Neutrophil (primary cell): ENCODE data around the gene CCM2.

Experiments used
- H3K27ac ChIP-seq: fragments of 200-600 bp; sonication (generic); 2 replicates; pipeline ENCODE4 v1.5.1; 2016; ENCODE audit warnings: mild to moderate bottlenecking, moderate library complexity
- H3K27me3 ChIP-seq: fragments of 200-600 bp; sonication (generic); 2 replicates; pipeline ENCODE4 v1.6.0; 2016; ENCODE audit warnings: mild to moderate bottlenecking
- H3K36me3 ChIP-seq: fragments of 200-600 bp; sonication (generic); 2 replicates; pipeline ENCODE4 v1.5.1; 2017
- H3K4me1 ChIP-seq, 2 experiments: fragments of 200-600 bp in 1 of 2; sonication (generic) in 1 of 2; 1 replicate in 1 of 2; 2 replicates in 1 of 2; pipeline versions ENCODE4 v1.5.1 to v1.6.1; 2013 to 2016; ENCODE audit warnings: low read depth in 1 of 2, low read length in 1 of 2, mild to moderate bottlenecking in 1 of 2, moderate library complexity in 1 of 2; ENCODE audit not compliant: control insufficient read depth in 1 of 2, insufficient read depth in 1 of 2
- H3K4me3 ChIP-seq, 2 experiments: fragments of 200-600 bp in 1 of 2; sonication (generic) in 1 of 2; 1 replicate in 1 of 2; 2 replicates in 1 of 2; pipeline ENCODE4 v1.5.1; 2013 to 2016; ENCODE audit warnings: low read depth in 1 of 2, low read length in 1 of 2, mild to moderate bottlenecking in 1 of 2, moderate library complexity in 1 of 2
- H3K9me3 ChIP-seq: fragments of 200-600 bp; sonication (generic); 2 replicates; pipeline ENCODE4 v1.5.1; 2016
- TF ChIP-seq, protein P1 (sequence below): fragments of 200-600 bp; sonication (generic); IDR thresholded peaks from 2 replicates; pipeline ENCODE4 v1.5.1; 2016; ENCODE audit warnings: antibody characterized with exemption

The CCM2 gene

DNA sequence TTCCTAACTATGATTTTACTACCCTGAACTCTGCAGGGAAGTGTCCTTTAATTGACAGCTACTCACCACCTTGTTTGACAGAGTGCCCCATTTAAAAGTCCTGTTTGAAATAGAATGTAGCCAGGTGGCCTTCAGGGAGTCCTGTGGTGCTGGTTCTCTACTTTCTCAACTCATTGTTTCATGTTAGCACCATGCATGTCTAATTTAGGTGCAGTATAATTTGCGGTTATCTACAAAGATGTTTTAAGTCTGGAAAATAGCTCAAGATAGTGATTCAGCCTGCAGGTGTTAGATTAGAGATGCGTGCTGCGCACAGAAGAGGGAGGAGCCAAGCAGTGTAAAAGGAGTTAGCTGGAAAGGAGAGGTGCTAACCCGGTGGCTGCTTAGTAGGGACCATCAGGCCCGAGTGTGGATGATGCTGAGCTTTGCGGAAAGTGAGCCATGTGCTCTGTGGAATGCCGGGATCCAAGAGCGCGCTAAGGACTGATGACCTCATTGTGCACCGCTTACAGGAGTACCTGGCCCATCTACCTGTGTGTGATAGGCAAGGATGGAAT is 1.2 kb downstream of the CCM2 start:
- peak overlapping the region; percentile 67 to 79 for H3K4me3 ChIP-seq
- peaks cover 27 to 33% of the 10 kb centered on the region in 2 experiments for H3K4me1 ChIP-seq
- H3K27ac ChIP-seq = peak overlapping the region; percentile 87
- H3K9me3 ChIP-seq = no peaks in the 10 kb centered on the region
- no peaks in the 10 kb centered on the region for H3K27me3 ChIP-seq
- TF ChIP-seq, protein P1, sequence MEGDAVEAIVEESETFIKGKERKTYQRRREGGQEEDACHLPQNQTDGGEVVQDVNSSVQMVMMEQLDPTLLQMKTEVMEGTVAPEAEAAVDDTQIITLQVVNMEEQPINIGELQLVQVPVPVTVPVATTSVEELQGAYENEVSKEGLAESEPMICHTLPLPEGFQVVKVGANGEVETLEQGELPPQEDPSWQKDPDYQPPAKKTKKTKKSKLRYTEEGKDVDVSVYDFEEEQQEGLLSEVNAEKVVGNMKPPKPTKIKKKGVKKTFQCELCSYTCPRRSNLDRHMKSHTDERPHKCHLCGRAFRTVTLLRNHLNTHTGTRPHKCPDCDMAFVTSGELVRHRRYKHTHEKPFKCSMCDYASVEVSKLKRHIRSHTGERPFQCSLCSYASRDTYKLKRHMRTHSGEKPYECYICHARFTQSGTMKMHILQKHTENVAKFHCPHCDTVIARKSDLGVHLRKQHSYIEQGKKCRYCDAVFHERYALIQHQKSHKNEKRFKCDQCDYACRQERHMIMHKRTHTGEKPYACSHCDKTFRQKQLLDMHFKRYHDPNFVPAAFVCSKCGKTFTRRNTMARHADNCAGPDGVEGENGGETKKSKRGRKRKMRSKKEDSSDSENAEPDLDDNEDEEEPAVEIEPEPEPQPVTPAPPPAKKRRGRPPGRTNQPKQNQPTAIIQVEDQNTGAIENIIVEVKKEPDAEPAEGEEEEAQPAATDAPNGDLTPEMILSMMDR = no peak
- H3K36me3 ChIP-seq = peaks cover 4% of the 10 kb centered on the region

DNA sequence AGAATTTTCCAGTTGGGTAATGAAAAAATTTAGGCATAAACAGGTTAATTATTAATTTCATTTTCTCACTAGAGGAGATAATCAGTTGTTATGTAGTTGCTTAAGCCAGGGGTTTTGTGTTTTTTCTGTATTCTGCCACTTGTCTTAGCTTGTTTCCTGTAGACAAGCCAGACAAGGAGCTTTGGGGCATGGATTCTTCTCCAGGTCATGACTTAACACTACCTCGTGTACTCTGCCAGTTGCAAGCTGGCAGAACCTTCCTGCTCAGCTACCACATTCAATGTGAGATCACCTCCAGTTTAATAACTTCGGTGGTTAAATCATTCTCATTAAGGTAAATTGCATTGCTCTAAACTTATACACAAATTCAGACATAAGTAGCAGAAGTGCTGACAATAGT is 1.8 kb downstream of the CCM2 start:
- no peaks in the 10 kb centered on the region for H3K9me3 ChIP-seq
- no peaks in the 10 kb centered on the region for H3K27me3 ChIP-seq
- H3K4me3 ChIP-seq = no peak overlapping the region
- peak overlapping the region; percentile 87 for H3K27ac ChIP-seq
- TF ChIP-seq, protein P1 = no peak
- peaks cover 4% of the 10 kb centered on the region for H3K36me3 ChIP-seq
- H3K4me1 ChIP-seq = peaks cover 27 to 33% of the 10 kb centered on the region in 2 experiments

DNA sequence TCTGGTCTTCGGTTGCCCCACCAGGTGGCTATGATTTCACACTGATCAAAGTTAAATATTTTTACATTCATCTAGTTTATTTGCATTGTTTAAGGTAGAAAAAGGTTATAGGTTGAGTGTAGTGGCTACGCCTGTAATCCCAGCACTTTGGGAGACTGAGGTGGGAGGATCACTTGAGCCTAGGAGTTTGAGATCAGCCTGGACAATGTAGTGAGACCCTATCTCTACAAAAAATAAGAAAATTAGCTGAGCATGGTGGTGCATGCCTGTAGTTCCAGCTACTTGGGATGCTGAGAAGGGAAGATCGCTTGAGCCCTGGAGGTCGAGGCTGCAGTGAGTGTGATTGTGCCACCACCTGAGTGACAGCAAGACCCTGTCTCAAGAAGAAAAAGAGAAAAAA is 3.8 kb downstream of the CCM2 start:
- no peak overlapping the region for H3K4me3 ChIP-seq
- H3K4me1 ChIP-seq = peaks cover 21 to 30% of the 10 kb centered on the region in 2 experiments
- H3K27me3 ChIP-seq = no peaks in the 10 kb centered on the region
- no peaks in the 10 kb centered on the region for H3K9me3 ChIP-seq
- H3K36me3 ChIP-seq = peaks cover 8% of the 10 kb centered on the region
- no peak overlapping the region for H3K27ac ChIP-seq
- TF ChIP-seq, protein P1 = no peak

DNA sequence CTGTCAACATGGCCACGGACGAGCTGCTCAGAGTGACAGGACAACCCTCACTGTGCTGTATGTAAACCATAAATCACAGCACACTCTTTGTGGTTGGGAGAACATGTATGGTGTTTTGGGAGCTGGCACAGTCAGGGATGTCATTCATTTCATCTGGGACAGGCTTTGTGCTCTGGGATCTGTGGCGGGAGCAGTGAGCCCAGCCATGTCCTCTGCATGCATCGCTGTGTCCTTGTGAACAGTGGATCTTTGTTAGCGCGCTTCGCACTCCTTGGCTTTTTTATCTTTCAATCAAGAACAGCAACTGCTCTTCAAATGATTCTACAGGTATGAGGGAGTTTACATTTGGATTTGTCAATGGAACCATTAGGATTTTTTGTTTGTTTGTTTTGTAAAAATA is 7.1 kb downstream of the CCM2 start:
- Histone ChIP-seq H3K27ac (no peak overlapping the region), H3K4me1 (peaks cover 2 to 8% of the 10 kb centered on the region in 2 experiments)
- TF ChIP-seq, protein P1 = no peak

DNA sequence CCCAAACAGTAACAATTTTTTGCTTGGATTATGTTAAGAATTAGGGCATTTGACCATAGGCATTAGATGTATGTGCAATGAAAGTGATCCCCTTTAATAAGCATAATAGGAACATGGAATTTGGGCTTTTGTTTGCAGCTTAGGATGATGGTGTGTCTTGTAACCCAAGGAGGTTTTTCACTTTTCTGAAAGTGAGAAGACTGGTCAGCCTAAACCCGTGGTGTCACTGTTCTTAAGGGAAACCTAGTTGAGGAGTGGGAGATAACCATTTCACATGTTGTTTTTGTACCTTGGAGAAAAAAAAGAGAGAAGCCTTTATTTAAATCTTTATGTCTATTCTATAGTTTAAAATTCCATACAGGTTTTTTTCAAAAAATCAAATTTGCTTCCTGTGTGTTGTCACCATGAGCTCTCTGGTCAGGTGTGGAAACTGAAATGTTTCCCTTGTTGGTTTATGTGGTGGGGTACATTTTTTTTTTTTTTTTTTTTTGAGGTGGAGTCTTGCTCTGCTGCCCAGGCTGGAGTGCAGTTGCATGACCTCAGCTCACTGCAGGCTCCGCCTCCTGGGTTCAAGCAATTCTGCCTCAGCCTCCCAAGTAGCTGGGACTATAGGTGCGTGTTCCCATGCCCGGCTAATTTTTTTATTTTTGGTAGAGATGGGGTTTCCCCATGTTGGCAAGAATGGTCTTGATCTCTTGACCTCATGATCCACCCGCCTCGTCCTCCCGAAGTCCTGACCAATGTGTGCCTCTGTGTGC is 7.7 kb downstream of the CCM2 start:
- TF ChIP-seq, protein P1 = no peak
- Histone ChIP-seq H3K4me3 (no peak overlapping the region), H3K27ac (no peak overlapping the region), H3K27me3 (no peaks in the 10 kb centered on the region), H3K9me3 (no peaks in the 10 kb centered on the region), H3K4me1 (peaks cover 0 to 3% of the 10 kb centered on the region in 2 experiments), H3K36me3 (peaks cover 10% of the 10 kb centered on the region)

More for the DNA sequence above, 7.1 kb downstream of the CCM2 start:
- Histone ChIP-seq H3K9me3 (no peaks in the 10 kb centered on the region), H3K27me3 (no peaks in the 10 kb centered on the region), H3K36me3 (peaks cover 8% of the 10 kb centered on the region), H3K4me3 (no peak overlapping the region)
